ENCODE results near the gene SEC61A2.

The SEC61A2 gene

GRCh38 chr10:12200850-12201249 is 71.4 kb downstream of the SEC61A2 start:
- DNase-seq = no peak

GRCh38 chr10:12201543-12201942 is 72.1 kb downstream of the SEC61A2 start:
- no peak for DNase-seq

GRCh38 chr10:12202226-12202625 is 72.7 kb downstream of the SEC61A2 start:
- no peak for DNase-seq

GRCh38 chr10:12205082-12205481 is 75.6 kb downstream of the SEC61A2 start:
- no peak for DNase-seq

- DNase-seq = no peak
Observed at GRCh38 chr10:12207114-12207513, 77.6 kb downstream of the SEC61A2 start.

- no peak for DNase-seq
Observed at GRCh38 chr10:12208460-12208859, 79.0 kb downstream of the SEC61A2 start.

- DNase-seq = no peak
Observed at GRCh38 chr10:12212454-12212853, 83.0 kb downstream of the SEC61A2 start.

- no peak for DNase-seq
Observed at GRCh38 chr10:12213621-12214020, 84.1 kb downstream of the SEC61A2 start.

GRCh38 chr10:12214093-12214492 is 84.6 kb downstream of the SEC61A2 start:
- DNase-seq = no peak

GRCh38 chr10:12214763-12215218 is 85.3 kb downstream of the SEC61A2 start:
- no peak for DNase-seq

All from CD4-positive, alpha-beta T cell treated with Interferon gamma for 1 hour (primary cell).